ENCODE measurements around the gene C5. TPM values are rescaled to one million over a fixed set of nuclear protein-coding genes. Genes with fewer than 3 reads are reported as not detected.
A peak's percentile ranks its signal among the peaks of the same experiment; 100 is the strongest.

C5 gene
- polyA plus RNA-seq, 1 of the 3 experiments (the other 2 are of a cell fraction): 1.8 TPM

- no peak for TF ChIP-seq ELF1 (IDR thresholded peaks at IDR 0.05)
- peak; percentile 27; the same call in 1 of the 2 replicates for TF ChIP-seq PBX3 (IDR thresholded peaks at IDR 0.05)
Observed at GRCh38 chr9:120931231-120932085, 118.6 kb downstream of the C5 start (continued).

DNA sequence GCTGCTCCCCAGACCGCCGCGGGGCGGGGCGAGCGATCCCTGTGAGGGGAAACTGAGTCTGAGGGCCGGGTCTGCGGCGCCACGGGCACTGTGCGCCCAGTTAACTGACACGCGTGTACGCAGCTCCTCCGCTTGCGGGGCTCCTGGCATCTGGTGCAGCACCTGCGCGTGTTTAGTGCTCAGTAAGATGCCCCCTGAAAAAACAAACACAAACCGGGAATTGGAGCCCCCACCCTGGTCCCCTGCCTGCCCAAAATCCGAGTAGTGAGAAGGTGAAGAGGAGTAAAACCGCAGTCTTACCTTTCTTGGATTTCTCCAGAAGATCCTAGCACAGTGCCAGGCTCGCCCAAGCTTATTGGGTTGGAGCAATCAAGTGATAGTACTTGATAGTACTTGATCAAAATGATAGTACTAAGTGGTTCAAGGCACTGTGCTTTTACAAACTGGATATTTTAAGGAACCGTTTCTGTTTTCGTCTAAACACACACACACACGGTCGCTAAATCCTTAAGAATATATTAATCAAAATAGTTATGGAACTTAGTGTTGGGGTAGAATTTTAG is 120.8 kb downstream of the C5 start:
- Histone ChIP-seq H3K27ac (ENCODE audit: low read depth in 2 of 2, low read length in 1 of 2) (no peak overlapping the region), H3K36me3 (replicated peaks in 1 of 2; ENCODE audit: control insufficient read depth in 1 of 2, insufficient read depth in 2 of 2, low read length in 1 of 2) (no peaks in the 10 kb centered on the region), H3K9ac (no peak overlapping the region), H3K79me2 (ENCODE audit: insufficient read depth) (no peaks in the 10 kb centered on the region), H2AFZ (ENCODE audit: low read depth) (no peak overlapping the region), H3K4me3 (ENCODE audit: low read depth in 2 of 2, low read length in 1 of 2) (no peak overlapping the region), H3K4me1 (ENCODE audit: control insufficient read depth in 1 of 2, insufficient read depth in 2 of 2, low read depth in 1 of 2, low read length in 1 of 2) (peaks cover 23 to 39% of the 10 kb centered on the region in 2 experiments), H4K20me1 (ENCODE audit: insufficient read depth) (no peaks in the 10 kb centered on the region), H3F3A (replicated peaks; ENCODE audit: insufficient read depth) (peaks cover 31% of the 10 kb centered on the region), H3K27me3 (ENCODE audit: insufficient read depth) (no peaks in the 10 kb centered on the region), H3K4me2 (no peak overlapping the region), H3K9me2 (no peaks in the 10 kb centered on the region), H3K9me3 (no peaks in the 10 kb centered on the region)
- ChIA-PET POLR2A (no interaction called here), CTCF (interaction anchor here (1.1 to 1.2 kb wide), 2 partner anchors 8 to 10 kb away, joined by 3 read pairs; no protein-coding TSS in a partner anchor)
- DNase-seq: no peak
- TF ChIP-seq, protein P1, sequence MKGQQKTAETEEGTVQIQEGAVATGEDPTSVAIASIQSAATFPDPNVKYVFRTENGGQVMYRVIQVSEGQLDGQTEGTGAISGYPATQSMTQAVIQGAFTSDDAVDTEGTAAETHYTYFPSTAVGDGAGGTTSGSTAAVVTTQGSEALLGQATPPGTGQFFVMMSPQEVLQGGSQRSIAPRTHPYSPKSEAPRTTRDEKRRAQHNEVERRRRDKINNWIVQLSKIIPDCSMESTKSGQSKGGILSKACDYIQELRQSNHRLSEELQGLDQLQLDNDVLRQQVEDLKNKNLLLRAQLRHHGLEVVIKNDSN (IDR thresholded peaks at IDR 0.05; ENCODE audit: borderline replicate concordance, low read depth): no peak
- no peak for TF ChIP-seq GATA2 (CRISPR knock-in tag; IDR thresholded peaks at IDR 0.05)
- no peak for TF ChIP-seq CHD2 (IDR thresholded peaks at IDR 0.05; ENCODE audit: low read length, partially characterized antibody)
- TF ChIP-seq, protein P2, sequence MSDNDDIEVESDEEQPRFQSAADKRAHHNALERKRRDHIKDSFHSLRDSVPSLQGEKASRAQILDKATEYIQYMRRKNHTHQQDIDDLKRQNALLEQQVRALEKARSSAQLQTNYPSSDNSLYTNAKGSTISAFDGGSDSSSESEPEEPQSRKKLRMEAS (IDR thresholded peaks at IDR 0.05; ENCODE audit: low read depth): no peak
- TF ChIP-seq TCF12 (IDR thresholded peaks at IDR 0.05): no peak
- no peak for TF ChIP-seq FOXJ3 (CRISPR knock-in tag; IDR thresholded peaks at IDR 0.05)
- TF ChIP-seq FOXM1 (IDR thresholded peaks at IDR 0.05; ENCODE audit: low read depth): no peak
- TF ChIP-seq MXI1 (IDR thresholded peaks at IDR 0.05; ENCODE audit: low read depth, low read length): no peak
- TF ChIP-seq JUND (IDR thresholded peaks at IDR 0.05): no peak
- no peak for TF ChIP-seq NRF1 (IDR thresholded peaks at IDR 0.05; ENCODE audit: low read depth, low read length)
- no peak for TF ChIP-seq RFX5 (IDR thresholded peaks at IDR 0.05; ENCODE audit: low read length)
- no peak for TF ChIP-seq MEF2A (IDR thresholded peaks at IDR 0.05; ENCODE audit: borderline replicate concordance, low read depth)
- TF ChIP-seq YY1 (IDR thresholded peaks at IDR 0.05; ENCODE audit: low read depth): no peak
- no peak for TF ChIP-seq REST (IDR thresholded peaks at IDR 0.05; ENCODE audit: low read depth, low read length)
- no peak for TF ChIP-seq SIN3A (IDR thresholded peaks at IDR 0.05; ENCODE audit: borderline replicate concordance, low read depth, low read length)
- 75% methylated on average over 18 of the region's 26 CpGs for WGBS (ENCODE audit: low lambda C conversion rate)

Measured in SK-N-SH (cell line).